ENCODE measurements around the gene ELOA.
"Not testable (repeated sequence)": the region's sequence is repeated elsewhere in the genome, so short reads cannot be mapped to it uniquely, and the experiment has no call there.

Gene ELOA

GRCh38 chr1:23743287-23744152 is at the start of gene ELOA:
TSS of gene ELOA (plus strand) at chr1:23743471. CDS start at chr1:23743504, 33 bp downstream.
- DNase-seq, result peak; percentile 82

- no peak for DNase-seq
Measured at GRCh38 chr1:23693599-23693998, 49.7 kb upstream of the ELOA start.

- DNase-seq, result no peak
Measured at GRCh38 chr1:23694371-23694770, 48.9 kb upstream of the ELOA start.

GRCh38 chr1:23695667-23696066 is 47.6 kb upstream of the ELOA start:
- no peak for DNase-seq

- DNase-seq, result no peak
Measured at GRCh38 chr1:23696335-23696989, 46.8 kb upstream of the ELOA start.

GRCh38 chr1:23698466-23698865 is 44.8 kb upstream of the ELOA start:
- no peak for DNase-seq

GRCh38 chr1:23699280-23700179 is 43.7 kb upstream of the ELOA start:
- no peak for DNase-seq

- DNase-seq, result no peak
Measured at GRCh38 chr1:23701310-23701709, 42.0 kb upstream of the ELOA start.

GRCh38 chr1:23701996-23702395 is 41.3 kb upstream of the ELOA start:
- no peak for DNase-seq

- DNase-seq, result no peak
Measured at GRCh38 chr1:23704834-23705495, 38.3 kb upstream of the ELOA start.

GRCh38 chr1:23709229-23709628 is 34.0 kb upstream of the ELOA start:
- no peak for DNase-seq

GRCh38 chr1:23718482-23718881 is 24.8 kb upstream of the ELOA start:
- DNase-seq, result peak; percentile 65

GRCh38 chr1:23719162-23719820 is 24.0 kb upstream of the ELOA start:
- no peak for DNase-seq

- DNase-seq, result no peak
Measured at GRCh38 chr1:23720256-23720995, 22.8 kb upstream of the ELOA start.

GRCh38 chr1:23722652-23723051 is 20.6 kb upstream of the ELOA start:
- DNase-seq, result no peak

GRCh38 chr1:23726686-23727085 is 16.6 kb upstream of the ELOA start:
- DNase-seq, result no peak

- no peak for DNase-seq
Measured at GRCh38 chr1:23727362-23727811, 15.9 kb upstream of the ELOA start.

GRCh38 chr1:23732363-23733224 is 10.7 kb upstream of the ELOA start:
- no peak for DNase-seq

- not testable (repeated sequence) for DNase-seq
Measured at GRCh38 chr1:23733281-23733680, 10.0 kb upstream of the ELOA start.

GRCh38 chr1:23736437-23737134 is 6.7 kb upstream of the ELOA start:
- no peak for DNase-seq
